VCaP (cell line): ENCODE measurements around the gene FAM120B.

Source experiments
- H3K27ac ChIP-seq: fragments of 450-650 bp; 2 replicates; pipeline ENCODE4 v1.5.1; 2017
- CTCF ChIP-seq: fragments of 450-650 bp; conservative IDR thresholded peaks from 2 replicates; pipeline ENCODE4 v1.5.1; 2017; ENCODE audit warnings: mild to moderate bottlenecking, moderate library complexity

Gene FAM120B

DNA sequence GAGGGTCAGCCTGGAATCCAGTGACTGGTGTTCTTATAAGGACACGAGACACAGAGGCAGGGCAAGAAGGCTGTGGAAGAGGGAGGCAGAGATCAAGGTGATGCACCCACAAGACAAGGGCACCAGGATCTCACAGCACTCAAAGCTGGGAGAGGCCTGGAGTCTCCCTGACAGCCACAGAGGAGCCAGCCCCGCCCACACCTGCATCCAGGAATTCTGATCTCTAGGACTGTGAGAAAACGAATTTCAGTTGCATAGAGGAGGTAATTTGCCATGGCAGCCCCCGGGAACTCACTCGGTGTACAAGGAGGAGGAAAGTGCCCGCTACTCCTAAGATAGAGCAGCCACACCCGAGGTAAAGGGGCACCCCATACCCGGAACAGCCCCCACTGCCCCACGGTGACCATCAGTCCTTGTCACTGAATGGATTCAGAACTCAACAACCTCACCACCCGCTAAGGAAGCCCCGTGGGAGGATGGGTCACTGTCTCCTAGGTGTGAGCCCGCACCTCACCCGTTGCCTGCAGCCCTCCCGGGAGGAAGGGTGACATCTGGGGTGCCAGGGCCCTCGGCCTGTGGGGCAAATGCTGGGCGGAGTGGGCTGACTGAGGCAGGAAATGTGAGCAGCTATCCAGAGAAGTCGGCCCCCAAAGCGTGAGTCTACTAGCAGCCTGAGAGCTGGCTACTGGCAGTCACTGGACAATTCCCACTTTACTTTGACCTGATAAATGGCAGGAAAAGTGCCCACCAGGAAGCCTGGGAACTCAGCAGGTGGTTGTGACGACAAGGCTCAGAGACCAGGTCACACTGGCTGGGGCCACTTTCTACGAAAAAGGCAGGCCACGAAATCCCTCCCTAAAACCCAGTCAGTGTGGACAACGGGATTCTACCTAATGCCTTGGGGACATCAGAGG lies 38.1 kb upstream of the FAM120B start:
- H3K27ac ChIP-seq: no peak overlapping the region
- no peak for TF ChIP-seq CTCF

DNA sequence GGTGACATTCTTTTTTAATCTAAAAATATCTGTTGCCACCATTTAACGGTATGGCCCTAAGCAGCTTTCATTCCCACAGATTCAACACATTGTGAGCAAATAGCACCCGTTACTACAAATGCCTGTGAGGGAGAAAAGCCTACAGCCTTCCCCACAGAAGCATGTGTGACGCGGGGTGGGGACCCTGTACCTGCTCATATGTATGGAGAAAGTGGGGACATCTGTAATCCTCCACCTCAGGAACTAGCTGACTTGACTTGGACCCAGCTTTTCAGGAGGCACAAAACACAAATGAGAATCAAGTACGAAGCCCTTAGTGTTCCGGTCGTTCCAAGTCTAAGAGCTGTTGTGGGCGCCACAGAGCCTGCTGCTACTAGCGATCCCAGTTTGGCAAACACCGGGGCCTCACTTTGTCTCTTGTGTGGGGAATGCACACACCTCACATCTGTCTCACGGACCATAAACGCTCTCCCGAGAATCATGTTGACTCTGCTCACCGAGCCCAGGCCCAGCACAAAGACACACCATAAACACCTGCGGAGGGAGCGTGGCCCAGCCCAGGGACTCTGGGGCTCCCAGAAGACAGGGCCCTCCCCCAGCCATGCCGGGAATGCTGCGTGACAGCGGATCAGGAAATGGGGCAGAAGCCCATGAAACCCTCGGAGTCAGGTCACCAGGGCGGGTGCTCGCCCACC lies 37.3 kb upstream of the FAM120B start:
- no peak for TF ChIP-seq CTCF
- H3K27ac ChIP-seq: no peak overlapping the region

DNA sequence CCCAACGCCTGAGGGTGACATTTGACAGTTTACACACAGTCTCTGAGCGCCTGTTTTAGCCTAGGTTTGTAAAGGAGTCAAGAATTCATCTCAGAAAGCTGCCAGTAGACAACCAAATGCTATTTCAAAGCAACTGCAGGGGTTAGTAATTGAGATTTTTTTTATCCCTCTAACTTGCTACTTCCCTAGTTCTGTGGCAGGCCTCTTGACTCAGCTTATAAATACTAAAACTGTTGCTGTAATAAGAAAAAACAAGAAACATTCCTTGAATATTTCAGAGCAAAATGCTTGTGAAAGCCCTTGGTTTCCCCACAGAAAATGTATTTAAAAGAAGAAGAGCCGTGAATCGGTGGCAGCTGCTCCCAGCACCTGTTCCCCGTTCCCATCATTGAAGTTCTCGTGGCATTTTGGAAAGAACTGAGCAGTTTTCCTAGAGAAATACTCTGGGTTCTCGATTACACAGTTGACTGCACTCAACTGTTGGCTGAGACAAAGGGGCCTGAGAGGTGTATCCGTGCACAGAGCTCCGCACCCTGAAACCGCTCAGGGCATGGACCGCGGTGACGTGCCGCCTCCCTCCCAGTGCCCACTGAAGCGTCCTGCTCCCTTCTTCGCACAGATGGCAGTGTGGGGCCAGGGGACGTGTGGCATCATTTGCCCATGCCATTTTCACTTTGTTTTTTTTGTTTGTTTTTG lies 36.6 kb upstream of the FAM120B start:
- no peak overlapping the region for H3K27ac ChIP-seq
- TF ChIP-seq CTCF: no peak

GRCh38 chr6:170270984-170271593 lies 35.5 kb upstream of the FAM120B start:
- no peak overlapping the region for H3K27ac ChIP-seq
- no peak for TF ChIP-seq CTCF

- TF ChIP-seq CTCF: no peak
- H3K27ac ChIP-seq: no peak overlapping the region
Measured at GRCh38 chr6:170271771-170272314, 34.7 kb upstream of the FAM120B start.

DNA sequence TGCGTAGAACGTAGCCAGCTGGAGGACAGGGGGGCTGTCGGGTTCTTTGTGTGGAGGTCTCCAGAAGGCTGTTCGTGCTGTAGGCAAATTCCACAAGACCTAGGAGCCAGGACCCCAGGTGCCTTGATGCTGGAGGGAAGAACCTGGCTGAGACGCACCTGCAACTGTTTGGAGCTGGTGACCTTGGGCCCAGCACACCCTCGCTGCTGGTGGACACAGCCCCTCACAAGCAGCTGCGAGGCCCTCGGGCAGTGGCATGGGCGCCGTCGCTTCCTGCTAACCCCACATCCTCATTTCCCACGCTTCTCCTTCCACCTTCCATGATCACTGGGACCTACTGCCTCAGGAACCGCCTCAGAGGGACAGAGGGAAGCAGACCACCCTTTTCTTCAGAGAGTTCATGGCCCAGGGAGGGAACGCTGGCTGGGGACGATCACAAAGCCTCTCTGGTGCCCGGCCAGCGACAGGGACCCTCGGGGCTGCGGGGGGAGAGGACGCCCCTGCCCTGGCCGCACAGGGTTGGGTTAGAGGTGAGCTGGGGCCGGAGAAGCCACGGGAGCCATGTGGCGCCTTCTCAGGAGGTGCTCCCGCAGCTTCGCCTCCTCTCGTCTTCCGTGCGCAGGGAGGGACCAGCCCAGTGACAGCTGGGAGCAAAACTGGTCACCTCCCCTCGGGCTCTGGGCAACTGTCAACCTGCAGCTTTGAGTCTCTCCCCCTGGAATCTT lies 34.1 kb upstream of the FAM120B start:
- no peak for TF ChIP-seq CTCF
- no peak overlapping the region for H3K27ac ChIP-seq
